Measurements from ENCODE around the gene MPIG6B. TPM values are rescaled to one million over a fixed set of nuclear protein-coding genes. Genes with fewer than 3 reads are reported as not detected.
A peak's percentile ranks its signal among the peaks of the same experiment; 100 is the strongest.
"Not testable (repeated sequence)": the region's sequence is repeated elsewhere in the genome, so short reads cannot be mapped to it uniquely, and the experiment has no call there.

Gene MPIG6B
- polyA plus RNA-seq, 10 donors = 0.52 to 1.8 (median 0.82) TPM

DNA sequence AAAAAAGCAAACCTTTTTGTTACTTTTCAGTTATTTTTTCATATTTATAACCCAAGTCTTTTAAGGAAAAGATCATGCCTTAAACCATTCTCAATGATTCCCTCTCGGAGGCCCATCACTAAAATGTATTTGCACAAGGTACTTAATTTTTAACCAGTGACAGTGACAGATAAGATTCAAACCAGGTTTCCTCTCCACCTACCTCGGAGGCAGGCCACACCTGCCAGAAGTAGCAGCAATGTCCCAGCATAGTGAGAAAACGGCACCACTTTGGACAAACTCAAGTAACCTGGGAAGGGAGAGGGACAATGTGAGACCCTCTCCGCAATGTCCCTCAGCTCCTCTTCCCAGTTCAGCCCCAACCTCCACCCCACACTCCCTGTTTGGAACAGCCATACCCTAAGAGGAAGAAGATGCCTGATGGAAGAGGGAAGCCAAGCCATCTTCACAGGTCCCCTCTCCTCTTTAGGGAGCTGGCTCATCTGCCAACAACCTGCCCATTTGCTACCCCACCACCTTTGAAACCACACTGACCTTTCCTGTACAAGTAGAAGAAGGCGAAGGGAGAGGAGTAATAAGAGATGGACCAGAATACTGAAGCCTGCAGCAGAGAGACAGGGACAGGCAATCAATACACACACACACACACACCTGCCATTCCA, 22.3 kb upstream of the MPIG6B start:
- no peak for DNase-seq

DNA sequence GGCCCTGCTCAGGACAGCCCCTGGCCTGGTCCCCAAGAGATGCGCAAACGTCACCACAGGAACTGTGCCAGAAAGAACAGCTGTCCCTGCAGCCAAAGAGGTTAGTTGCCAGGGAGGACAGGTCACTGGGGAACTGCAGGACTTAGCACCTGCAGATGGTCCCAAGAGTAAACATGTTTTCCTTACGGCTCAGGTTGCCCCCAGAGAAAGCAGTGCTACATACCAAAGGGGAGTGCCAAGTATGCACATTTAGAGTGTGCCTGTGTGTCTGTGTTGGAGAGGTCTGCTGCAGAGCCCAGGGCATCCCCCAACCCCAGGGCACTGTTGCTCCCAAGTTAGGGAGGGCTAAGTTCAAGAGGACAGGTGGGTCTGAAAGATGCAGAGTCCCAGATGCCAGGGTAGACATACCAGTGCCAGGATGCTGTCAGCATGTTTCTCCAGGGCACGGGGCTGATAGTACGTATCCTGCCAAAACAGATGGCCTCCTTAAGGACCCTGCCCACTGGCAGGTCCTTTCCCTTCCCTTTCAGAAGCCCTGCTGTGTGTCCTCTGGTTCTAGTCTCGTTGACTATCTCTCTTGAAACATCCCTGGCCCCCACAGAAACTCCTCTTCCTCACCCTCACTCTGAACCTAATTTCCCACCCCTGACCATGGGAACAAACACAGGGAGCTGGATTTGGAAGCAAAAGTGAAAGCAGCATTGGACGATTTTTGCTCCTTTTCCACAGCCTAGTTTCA, 21.3 kb upstream of the MPIG6B start:
- peak; percentile 62 to 78 (median 74) for DNase-seq

DNA sequence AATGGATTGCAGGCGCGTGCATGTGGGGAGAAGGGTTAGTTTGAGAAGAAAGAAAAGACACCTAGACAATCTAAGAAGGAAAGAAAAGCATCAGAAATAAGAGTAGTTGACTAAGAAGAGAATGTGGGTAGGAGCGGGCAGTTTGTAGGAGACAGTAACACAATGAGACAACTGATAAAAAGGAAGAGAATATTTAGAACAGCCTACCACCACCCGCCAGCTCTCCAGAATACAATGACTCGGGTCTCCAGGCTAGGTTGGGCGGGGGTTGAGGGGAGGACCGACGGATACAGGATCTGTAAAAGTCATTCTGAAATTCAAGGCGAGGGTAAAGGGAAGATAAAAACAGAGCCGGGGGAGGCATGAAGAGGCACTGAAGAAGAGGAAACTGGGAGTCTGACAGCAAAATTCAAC, 20.8 kb upstream of the MPIG6B start:
- no peak for DNase-seq

DNA sequence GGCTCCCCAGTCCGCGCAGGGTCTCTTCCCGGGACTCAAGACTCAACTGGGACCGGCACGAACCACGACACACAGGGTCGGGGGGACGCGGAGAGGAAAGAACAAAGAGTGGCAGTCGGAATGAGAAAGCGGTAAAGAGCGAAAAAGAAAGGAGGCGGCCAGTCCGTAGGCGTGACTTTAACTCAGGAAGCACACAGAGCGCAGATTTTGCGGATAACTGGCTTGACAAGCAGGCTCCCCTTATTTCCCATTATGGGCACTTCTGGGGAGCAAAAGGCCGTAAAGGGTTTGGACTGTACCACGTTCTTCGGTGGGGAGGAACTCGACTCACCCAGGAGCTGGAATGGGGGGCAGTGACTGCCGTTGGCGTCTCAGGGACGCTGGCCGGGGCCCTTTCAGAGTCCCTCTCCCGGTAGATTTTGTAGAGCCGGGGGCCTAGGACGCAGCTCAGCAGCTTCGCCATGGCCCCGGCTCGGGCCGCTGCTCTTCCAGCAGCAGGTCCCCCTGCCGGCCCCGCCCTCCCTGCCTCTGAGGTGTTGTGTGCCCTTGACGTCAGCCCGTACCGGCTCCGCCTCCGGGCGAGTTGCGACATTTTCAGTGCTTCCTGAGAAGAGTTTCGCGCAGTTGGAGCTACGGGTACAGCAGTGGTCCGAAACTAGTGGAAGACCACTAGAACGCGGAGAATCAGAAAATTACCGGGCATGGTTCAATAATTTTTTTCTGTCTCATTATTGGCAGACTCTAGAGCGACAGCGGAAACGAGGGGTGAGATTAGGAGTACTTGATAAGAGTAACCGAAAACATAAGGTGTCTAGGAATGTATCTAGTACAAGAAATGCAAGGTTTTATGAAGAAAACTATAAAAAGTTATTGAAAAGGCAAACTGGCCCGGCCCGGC, 20.1 kb upstream of the MPIG6B start, which contains the start of gene ABHD16A:
TSS of gene ABHD16A (minus strand) at position 506 of the 898 bp plus-strand sequence. CDS start at position 463, 43 bp downstream.
- peak; percentile 99 to 100 (median 99) for DNase-seq

DNA sequence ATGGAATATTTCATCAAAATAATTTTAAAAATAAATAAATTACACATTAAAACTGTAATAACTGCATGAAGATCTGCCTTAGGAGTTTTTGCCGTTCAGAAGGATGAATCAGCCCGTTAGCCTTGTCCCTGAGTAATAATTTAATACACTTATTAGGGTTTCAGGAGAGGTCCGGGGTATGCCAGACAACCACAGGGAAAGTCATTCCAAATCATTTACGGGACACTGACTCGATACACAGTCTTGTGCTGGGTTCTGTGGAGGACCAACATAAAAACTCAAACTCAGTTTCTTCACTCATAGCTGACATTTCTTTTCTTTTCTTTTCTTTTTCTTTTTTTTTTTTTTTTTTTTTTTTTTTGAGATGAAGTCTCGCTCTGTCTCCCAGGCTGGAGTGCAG, 17.2 kb upstream of the MPIG6B start:
- DNase-seq = no peak

DNA sequence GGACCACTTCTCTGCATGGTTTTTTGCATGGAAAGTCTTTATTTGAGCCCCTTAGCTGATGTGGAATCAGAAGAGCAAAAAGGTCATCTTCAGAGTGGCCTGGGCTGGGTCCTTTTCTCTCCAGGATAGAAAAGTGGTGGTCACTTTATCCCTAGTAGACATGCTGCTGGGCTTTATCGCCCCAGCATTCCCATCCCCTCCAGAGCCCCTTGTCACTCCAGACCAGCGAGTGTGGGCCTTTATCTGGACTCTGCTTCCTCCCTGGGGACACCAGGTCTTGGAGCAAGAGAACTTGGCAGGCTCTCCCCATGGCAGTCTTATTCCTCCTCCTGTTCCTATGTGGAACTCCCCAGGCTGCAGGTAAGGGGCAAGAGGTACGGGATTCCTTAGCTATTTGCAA, 16.6 kb upstream of the MPIG6B start, which contains the start of gene LY6G6F:
TSS of gene LY6G6F (plus strand) at position 268 of the 400 bp plus-strand sequence. CDS start at position 309, 41 bp downstream.
- DNase-seq = no peak

DNA sequence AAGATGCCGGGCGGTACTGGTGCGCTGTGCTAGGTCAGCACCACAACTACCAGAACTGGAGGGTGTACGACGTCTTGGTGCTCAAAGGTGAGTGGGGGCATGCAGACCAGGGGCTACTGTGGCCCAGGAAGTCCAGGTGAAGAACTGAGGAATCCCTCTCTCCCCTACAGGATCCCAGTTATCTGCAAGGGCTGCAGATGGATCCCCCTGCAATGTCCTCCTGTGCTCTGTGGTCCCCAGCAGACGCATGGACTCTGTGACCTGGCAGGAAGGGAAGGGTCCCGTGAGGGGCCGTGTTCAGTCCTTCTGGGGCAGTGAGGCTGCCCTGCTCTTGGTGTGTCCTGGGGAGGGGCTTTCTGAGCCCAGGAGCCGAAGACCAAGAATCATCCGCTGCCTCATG, 15.5 kb upstream of the MPIG6B start:
- DNase-seq = no peak

DNA sequence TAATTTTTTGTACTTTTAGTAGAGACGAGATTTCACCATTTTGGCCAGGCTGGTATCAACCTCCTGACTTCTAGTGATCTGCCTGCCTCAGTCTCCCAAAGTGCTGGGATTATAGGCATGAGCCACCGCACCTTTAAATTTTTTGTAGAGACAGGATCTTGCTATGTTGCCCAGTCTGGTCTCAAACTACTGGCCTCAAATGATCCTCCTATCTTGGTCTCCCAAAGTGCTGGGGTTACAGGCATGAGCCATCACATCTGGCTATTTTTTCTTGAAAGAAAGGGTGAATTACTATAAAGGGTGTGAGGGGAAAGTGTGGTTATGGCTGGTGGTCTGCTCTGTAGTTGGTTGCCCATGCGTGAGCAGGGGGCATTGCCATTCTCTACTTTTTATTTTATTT, 14.9 kb upstream of the MPIG6B start:
- DNase-seq = no peak

DNA sequence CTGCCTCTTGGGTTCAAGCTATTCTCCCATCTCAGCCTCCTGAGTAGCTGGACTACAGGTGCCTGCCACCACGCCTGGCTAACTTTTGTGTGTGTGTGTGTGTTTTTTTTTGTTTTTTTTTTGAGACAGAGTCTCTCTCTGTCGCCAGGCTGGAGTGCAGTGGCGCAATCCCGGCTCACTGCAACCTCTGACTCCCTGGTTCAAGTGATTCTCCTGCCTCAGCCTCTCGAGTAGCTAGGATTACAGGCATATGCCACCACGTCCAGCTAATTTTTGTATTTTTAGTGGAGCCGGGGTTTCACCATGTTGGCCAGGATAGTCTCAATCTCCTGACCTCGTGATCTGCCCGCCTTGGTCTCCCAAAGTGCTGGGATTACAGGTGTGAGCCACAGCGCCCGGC, 14.0 kb upstream of the MPIG6B start:
- not testable (repeated sequence) for DNase-seq

DNA sequence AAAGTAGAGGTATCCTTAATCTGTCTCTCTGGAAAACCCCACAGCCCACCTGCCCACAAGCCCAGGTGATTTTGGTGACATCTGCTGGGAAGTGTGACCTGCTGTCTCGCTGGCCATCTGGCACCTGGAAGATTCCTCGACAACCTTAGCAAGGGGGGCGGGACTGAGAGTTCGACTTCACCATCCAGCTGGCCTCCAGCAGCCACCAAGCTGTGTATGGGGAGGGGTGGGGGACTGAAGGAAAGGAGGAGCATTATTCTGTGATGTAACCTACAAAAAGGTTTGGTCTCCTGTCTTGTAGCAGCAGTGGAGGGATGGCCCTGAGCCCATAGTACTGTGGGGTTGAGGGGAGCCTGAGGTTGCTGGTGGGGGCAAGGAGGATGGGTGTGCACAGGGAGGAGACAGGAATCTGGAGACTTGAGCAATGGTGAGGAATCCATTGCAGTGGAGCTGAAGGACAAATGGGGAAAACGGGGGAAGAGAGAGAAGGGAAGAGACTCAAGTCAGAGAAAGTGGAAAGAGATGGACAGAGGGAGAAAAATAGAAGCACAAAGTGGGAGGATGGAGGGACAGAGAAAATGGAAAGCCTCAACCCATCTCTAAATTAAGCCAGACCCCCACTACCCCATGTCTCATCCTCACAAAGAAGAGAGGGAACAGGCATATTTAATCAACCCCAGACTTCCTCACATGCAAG, 12.5 kb upstream of the MPIG6B start:
- no peak for DNase-seq

DNA sequence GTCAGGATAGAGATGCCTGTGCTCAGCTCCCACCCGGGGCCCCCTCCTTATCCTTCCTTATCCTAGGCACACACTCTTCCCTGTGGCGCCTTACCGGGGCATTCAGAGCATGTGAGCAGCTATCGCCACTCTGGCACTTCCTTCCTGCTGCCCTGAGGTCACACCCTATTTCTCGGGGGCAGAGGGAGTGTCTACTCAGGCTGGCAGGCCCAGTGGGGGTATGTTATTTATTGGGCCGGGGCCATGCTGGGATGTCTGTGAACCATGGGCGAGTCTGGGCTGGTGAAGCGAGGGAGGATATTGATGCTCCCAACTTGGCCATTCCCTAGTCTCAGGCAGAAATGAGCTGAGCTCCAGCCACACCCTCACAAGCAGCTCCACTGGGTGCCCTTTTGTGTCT, 11.9 kb upstream of the MPIG6B start:
- DNase-seq = no peak

DNA sequence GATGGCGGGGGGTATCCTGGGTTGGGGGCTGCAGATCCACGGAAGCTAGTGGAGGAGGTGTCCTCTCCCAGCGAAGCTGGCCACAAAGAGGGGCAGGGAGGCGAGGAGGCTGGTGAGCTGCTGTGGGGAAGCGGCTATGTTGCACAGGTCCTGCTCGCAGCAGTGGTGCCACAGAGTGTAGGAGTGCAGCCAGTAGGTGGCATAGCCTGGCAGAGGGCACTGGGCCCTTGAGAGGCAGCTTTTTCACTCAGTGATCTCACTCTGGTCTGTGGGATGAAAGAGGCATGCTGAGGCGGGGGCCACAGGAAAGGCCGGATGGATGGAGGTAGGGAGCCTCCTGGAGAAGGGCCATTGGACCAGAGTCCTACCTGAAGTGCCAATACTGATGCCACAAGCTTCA, 10.9 kb upstream of the MPIG6B start:
- DNase-seq = no peak

DNA sequence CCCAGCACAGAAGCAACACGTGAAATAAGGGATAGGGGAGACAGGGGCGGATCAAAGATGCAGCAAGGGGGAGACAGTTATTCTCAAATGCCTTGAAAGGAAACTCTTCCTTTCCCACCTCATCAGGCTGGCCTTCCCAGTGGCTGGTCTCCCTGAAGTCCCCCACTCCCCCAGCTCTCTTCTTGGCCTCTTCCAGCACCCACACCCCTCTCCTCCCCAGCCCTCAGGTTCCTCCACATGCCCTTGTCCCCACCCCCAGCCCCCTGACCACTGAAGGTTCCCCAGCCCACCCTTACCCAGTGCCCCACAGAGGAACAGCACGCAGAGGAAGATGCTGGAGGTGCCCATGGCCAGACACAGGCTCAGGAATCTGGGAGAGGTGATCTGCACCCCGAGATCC, 9.7 kb upstream of the MPIG6B start:
- DNase-seq = no peak

DNA sequence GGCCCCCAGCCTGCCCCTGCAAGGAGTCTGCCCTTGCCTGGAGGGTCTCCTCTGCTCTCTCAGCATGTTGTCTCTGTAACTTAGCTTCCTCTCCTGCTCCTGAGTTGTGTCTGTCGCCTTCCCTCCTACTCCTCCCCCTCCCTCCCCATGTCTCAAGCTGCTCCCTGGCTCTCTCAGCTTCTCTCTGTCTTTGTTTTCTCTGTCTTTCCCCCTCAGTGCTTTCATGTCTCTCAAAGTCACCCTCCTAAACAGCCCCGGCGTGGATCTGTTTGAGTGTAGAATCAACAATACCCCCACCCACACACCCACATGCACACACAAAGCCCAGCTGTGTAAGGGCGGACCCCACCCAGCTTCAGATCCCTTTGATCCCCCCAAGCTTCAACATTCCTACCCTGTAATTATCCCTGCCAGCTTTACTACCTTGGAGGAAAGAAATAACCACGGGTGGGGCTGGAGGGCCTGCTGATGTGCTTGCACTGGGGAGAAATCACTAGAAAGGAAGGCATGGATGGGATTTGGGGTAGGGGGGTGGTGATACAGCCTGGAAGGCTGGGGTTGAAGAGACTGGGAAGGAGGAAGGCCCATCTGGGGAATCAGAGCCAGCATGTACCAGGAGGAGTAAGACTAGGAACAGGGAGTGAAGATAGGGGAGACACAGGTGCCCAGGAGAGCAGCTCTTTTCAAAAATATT, 9.0 kb upstream of the MPIG6B start:
- DNase-seq = no peak

DNA sequence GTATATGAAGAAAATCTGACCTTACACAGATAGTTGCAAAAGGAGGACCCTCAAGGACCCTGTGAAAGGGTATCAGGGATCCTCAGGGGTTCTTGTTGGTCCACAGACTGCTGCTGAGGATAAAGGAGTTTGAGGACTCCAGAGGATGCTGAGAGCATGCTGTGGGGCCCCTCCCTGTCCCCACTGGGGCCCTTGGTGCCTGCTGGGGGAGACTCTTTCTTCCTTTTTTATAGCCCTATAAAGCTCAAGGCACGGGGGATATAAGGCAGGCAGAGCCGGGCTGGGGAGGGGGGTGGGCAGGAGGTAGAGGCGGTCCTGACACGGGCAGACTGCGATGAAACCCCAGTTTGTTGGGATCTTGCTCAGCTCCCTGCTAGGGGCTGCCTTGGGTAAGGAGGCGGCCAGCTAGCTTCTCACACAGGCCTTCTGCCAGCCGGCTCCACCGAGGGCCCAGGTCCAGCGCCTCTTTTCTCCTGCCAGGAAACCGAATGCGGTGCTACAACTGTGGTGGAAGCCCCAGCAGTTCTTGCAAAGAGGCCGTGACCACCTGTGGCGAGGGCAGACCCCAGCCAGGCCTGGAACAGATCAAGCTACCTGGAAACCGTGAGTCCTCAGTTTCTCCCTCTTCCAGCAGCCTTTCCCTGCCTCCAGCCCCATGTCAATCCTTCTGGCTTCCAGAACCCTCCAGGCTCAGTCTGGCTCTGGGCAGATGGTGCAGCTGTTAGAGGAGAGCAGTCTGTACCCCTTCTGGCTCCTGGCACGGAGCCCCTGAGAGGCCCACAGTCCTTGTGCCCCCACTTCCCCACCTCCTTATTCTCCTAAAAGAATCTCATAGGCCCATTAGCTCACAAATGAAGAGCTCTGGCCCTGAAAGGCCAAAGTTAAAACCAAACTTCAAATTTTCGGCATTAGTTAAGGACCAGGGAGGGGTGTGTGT, 7.9 kb upstream of the MPIG6B start, which contains the start of gene LY6G6D:
TSS of gene LY6G6D (plus strand) at position 327 of the 937 bp plus-strand sequence. CDS start at position 335, 8 bp downstream.
- peak in 1 of 3 donors; percentile 40 for DNase-seq

DNA sequence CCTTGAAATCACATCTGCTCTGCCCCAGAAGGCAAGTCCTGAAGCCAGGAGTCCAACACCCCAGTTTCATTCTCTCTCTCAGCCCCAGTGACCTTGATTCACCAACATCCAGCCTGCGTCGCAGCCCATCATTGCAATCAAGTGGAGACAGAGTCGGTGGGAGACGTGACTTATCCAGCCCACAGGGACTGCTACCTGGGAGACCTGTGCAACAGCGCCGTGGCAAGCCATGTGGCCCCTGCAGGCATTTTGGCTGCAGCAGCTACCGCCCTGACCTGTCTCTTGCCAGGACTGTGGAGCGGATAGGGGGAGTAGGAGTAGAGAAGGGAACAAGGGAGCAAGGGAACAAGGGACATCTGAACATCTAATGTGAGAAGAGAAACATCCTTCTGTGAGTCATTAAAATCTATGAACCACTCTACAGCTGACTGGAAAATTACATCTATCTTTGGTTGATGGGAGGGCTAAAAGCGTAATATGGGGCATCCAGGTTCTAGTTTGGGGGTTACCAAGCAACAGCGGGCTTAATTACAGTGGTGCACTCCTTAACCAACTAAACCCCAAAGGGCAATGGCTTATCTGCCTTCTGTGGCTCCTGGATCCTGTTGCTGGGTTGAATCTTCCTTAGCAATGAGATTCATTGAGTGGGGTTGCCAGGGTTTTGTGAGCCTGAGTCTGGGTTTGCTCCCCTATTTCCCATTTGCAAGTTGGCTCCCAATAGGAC, 5.5 kb upstream of the MPIG6B start:
- no peak for DNase-seq

DNA sequence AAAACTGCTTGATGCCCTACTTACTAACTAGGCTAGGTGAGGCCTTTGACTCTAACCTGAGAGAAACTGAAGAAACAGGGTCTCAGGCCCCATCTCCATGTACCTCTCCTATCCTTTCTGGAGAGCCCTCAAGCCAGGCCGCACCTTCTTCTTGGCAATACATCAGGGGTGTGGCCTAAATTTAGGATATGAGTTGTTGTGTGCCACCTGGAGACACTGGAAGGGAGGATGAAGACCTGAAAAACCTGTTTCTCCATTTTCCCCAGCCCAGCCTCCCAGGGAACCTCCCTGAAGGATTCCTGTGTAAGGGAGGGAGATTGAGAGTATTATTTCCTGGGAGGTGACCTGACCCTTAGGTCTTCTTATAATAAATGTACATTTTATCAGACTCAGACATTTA, 4.9 kb upstream of the MPIG6B start:
- DNase-seq = no peak

DNA sequence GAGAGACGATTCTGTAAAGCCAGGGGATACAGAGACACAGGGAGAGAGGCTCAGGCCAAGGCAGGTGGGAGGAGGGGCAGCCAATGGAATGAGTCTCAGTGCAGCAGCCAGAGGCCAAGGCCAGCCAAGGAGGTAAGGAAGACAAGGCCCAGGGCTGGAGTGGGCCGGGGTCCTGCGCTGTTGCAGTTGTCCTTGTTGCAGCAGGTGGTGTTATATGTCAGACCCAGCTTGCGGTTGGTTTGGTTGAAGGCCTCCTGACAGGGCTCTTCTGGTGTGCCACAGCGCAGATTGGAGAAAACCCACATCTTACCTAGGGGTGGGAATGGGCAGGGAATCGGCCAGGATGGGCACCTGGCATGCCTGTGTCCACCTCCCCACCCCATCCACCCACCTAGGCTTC, 4.2 kb upstream of the MPIG6B start:
- no peak for DNase-seq

DNA sequence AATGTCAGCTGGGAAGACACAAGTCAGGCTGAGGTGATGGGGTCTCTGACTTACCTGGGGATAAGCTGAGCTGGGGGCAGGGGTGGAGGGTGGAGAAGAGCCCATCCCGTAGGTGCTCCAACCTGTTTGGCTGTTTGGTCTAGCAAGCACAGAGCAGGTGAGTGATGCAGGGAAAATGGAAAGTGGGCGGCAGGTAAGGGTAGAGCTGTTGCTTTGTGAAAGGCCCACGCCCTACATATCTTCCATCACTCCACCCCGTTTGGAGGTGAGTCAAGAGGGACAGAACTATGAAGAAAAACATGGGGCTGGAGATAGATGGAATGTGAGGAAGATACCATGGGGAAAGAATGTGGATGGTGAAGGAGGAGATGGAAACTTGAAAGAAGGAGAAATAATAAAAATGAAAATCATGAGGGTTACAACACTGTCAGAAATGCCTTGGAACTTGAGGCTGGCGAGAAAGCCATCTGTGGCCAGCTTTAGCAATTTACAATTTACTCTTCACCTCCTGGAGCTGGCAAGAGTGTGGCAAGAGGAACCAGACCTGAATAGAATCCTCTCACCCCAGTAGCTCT, 2.9 kb upstream of the MPIG6B start:
- no peak for DNase-seq
